Hippocampal formation (tissue), 2 donors: Measurements from ENCODE around the gene ISYNA1.

Experiments used
- DNase-seq, 2 donors: peaks; one replicate each; lab custom pipeline; 2025; lab: John Stamatoyannopoulos, UW

The ISYNA1 gene

GRCh38 chr19:18437491-18438330 is at the start of gene ISYNA1:
Gene ISYNA1 (minus strand): TSS chr19:18438133. CDS start chr19:18437979, 154 bp downstream.
- no peak for DNase-seq

DNA sequence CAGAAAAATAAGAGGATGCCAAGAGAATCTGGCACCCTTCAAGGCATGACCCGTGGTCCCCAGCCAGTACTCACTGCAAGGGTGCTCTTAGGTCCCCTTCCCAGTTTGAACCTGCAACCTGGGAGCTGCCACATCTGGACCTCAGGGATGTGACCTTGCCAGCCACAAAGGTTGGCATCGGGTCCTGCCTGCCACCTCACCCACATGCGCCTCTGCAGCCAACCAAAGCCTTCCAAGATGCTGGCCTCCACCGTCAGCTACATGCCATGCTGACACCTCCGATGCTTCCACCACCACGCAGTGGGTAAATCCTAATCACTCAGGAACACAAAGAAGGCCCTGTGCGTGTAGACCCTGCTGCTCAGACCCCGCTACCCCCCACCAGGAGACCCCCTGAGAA is 48.8 kb upstream of the ISYNA1 start:
- no peak for DNase-seq

DNA sequence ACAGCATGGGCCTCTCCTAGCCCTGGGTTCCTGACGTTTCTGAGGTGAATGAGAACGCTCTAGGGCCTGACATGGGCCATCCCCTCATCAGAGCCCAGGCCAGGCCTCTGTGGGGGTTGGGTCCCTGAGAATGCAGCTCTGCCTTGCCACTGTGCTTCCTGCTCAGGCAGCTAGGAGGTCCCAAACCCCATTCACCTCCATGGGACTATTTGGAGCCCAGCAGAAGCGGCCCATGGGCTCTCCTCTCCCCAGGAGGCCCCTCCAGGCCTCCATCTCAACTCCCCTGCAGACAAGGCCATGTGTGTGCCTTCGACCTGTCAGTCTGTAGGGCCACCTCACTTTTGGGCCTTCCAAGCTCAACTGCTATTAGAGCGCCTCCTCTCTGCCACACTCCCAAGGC is 47.1 kb upstream of the ISYNA1 start:
- no peak for DNase-seq

- DNase-seq, result no peak
These were observed 45.4 kb upstream of the ISYNA1 start for GRCh38 chr19:18483119-18483890.

- no peak for DNase-seq
These were observed 43.7 kb upstream of the ISYNA1 start for GRCh38 chr19:18481505-18482222.

GRCh38 chr19:18480006-18480691 is 42.2 kb upstream of the ISYNA1 start:
- no peak for DNase-seq

- peak in 1 of 2 donors; percentile 31 for DNase-seq
These were observed 40.8 kb upstream of the ISYNA1 start for GRCh38 chr19:18478545-18479311.

DNA sequence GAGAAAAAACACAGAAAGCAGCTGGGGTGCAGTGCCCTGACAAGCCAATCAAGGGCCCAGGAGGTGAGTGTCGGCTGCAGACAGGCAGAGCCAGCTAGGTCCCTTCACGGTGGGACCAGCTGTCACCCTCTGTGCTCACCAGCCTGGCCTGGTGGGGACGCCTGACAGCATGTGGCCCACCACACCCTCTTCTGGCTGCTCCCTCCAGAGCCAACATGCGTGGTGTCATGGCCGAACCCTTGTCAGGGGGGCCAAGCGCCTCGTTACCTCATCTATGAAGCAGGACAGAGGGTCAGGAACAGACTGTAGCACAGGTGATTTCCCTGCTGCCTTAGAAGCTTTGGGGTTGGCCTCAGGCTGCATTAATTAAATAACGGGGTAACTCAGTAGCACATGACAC is 40.0 kb upstream of the ISYNA1 start:
- no peak for DNase-seq

- no peak for DNase-seq
These were observed 39.3 kb upstream of the ISYNA1 start for GRCh38 chr19:18477042-18477779.

DNA sequence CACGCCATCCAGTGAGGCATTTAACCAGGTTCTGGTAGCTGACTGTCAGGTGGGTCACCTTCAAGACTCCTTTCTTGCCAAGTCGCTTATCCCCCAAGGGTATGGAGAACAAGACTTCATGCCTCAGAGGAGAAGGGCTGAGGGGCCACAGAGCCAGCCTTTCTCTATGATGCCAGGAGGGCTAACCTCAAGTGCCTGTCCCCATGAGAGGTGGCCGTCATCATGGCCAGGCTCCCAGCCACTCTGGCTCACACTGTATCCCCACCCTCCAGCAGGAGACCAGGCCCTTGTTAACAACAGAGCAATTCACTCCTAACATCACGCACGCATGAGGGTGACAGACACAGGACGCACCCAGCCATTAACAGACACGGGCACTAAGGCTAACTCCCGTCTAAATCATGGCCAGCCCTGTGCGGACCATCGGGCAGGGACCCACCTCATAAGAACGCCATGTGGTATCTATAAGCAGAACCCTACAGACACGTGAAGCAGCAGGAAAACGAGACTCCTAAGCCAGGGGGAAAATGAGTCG is 38.6 kb upstream of the ISYNA1 start:
- DNase-seq, result no peak

DNA sequence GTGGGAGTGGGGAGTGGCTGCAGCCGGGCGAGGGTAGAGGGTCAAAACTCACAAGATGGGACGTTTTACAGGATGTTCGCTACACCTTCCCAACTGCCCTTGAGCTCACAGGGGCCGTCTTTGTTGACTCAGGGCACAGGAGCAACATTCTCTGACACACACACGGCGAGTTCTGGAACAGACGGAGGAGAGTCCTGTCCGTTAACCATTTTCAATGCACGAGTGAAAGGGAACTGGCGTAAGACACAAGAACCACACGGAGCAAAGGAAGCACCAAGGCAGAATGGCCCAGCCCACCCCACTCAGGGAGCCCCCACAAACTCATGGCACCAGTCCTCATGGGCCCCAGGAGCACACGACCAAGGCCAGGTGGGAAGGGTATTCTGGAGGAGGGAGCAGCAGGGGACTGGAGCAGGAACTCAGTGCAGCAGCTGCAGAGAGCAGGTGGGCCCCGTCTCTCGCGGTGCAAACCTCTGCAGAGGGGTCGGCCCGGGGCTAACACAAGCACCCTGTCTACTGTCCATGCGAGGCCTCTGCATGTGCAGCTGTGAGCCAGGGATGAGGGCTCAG is 37.9 kb upstream of the ISYNA1 start:
- no peak for DNase-seq

- DNase-seq, result no peak
These were observed 37.1 kb upstream of the ISYNA1 start for GRCh38 chr19:18475004-18475453.

DNA sequence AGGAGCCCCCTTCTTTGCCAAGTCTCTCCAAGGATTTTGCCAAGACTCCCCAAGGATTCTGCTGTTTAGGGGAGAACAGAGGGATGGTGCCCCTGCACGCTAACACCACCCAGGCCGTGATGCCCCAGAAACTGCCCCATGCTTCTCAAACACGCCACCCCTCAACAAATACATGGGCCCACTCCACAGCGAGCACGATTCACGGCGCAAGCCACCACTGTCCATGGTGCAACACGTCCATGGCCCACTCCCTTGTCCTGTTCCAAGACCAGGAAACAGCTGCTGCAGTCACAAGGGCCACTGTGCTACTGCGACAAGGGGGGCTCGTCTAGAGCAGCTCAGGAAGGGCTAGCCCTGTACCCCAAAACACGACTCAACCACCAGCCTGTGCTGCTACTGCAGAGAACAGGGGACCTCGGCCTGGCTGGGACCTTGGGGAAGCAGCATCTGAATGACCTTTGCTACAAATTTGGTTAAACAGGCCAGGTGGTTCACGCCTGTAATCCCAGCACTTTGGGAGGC is 36.5 kb upstream of the ISYNA1 start:
- DNase-seq, result no peak

GRCh38 chr19:18473706-18474087 is 35.8 kb upstream of the ISYNA1 start:
- no peak for DNase-seq

DNA sequence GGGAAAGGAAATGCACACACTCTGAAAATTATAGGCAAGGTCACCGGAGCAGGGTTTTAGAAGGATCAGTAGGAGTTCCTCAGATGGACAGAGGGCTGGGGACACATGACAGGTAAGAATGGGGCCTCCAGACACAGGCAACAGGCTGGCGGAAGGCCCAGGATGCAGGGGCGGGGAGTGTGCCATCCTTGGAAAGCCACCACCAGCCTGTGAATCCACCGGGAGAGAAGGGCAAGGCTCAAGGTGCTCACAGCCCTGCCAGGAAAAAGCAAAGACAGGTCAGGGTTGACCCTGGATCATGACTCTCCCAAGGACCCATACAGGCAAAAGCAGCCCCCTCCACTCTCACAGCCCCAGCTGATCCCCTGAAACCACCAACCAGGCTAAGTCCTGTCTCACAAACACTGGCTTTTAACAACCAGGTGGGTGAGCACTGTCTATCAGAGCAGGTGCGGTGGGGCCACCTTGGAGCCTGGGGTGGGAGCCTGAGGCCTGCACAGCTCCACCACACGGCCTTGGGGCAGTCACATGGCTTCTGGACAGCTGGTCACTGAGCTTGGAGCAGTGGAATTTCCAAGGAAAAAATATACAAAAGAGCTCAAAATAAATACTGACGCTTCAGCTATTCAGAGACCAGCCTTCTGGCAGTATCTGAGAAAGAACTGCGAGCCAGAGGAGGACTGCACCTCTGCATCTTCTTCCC is 35.2 kb upstream of the ISYNA1 start:
- no peak for DNase-seq

GRCh38 chr19:18470787-18471186 is 32.9 kb upstream of the ISYNA1 start:
- no peak for DNase-seq

DNA sequence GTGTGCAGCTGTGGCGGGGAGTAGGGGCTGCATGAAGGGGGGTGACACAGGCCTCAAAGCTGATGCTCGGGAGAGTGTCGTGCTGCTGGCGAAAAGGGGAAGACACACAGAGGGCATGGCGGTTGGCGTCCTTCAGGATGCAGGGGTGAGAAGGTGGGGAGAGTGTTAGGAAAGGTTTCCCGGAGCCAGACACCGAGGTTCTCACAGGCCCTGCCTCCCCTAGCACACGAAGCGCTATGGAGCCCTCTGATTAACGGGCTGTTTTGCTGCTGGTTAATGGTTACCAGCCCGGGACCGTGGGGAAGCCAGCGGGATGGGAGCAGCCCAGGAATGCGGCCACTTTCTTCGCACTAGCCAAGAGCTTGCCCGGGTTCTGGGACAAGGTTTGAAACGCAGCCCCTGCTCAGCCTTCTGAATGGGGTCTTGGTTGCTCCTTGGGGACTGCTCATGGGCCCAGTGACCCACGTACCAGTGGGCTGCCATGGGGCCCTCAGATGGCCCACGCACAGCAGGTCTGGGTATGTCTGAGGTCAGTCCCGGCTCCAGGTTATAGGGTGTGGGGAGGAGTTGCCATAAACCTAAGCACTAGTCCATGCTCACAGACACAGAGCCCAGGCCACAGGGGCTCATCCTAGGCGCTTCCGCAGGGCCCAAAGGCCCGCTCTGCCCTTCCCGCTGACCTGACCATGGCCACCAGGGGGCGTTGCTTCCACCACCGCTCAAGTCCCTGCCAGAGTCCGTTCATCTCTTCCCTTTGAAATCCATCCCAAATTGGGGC is 31.3 kb upstream of the ISYNA1 start:
- DNase-seq, result peak in 1 of 2 donors; percentile 20

- no peak for DNase-seq
These were observed 30.6 kb upstream of the ISYNA1 start for GRCh38 chr19:18468517-18468916.
